ENCODE data around the gene NEURL1. TPM values are rescaled to one million over a fixed set of nuclear protein-coding genes. Genes with fewer than 3 reads are reported as not detected.

NEURL1 gene
- total RNA-seq, 1 experiment from 2014 or later = 1.7 TPM

GRCh38 chr10:103582331-103583123, 89.0 kb downstream of the NEURL1 start:
- Histone ChIP-seq H3K36me3 (ENCODE audit: low read depth, low read length) (no peaks in the 10 kb centered on the region), H3K4me2 (ENCODE audit: low read length) (no peak overlapping the region), H4K20me1 (ENCODE audit: low read length) (no peaks in the 10 kb centered on the region), H2AFZ (ENCODE audit: low read length) (no peak overlapping the region), H3K9me3 (ENCODE audit: low read length) (no peaks in the 10 kb centered on the region), H3K27me3 (ENCODE audit: low read length) (no peaks in the 10 kb centered on the region), H3K27ac (ENCODE audit: low read length) (no peak overlapping the region), H3K9ac (ENCODE audit: low read length) (no peak overlapping the region), H3K79me2 (ENCODE audit: low read length) (no peaks in the 10 kb centered on the region), H3F3A (ENCODE audit: low read length, unreplicated experiment) (no peaks in the 10 kb centered on the region), H3K4me1 (ENCODE audit: insufficient read depth, low read length) (no peaks in the 10 kb centered on the region), H3K9me2 (replicated peaks; ENCODE audit: low read length) (no peaks in the 10 kb centered on the region), H3K4me3 (ENCODE audit: low read length) (no peak overlapping the region)
- no TSS peak for BruUV-seq (replicated peaks)
- DNase-seq = no peak
- POLR2A ChIA-PET (ENCODE audit: unreplicated experiment) = no interaction called here
- intact Hi-C loops (cut with micrococcal nuclease) = no loop called here
- TF ChIP-seq EZH2phosphoT487 (IDR thresholded peaks at IDR 0.05; ENCODE audit: borderline replicate concordance, low read length) (no peak), EZH2 (IDR thresholded peaks at IDR 0.05; ENCODE audit: low read length, unreplicated experiment) (no peak), CTCF (conservative IDR thresholded peaks at IDR 0.05; ENCODE audit: low read depth, low read length) (no peak)
- CTCF ChIA-PET = no interaction called here
- ATAC-seq = no peak

GRCh38 chr10:103583871-103584215, 90.3 kb downstream of the NEURL1 start:
- Histone ChIP-seq H3K4me3 (ENCODE audit: low read length) (no peak overlapping the region), H3K4me1 (ENCODE audit: insufficient read depth, low read length) (no peaks in the 10 kb centered on the region), H3F3A (ENCODE audit: low read length, unreplicated experiment) (no peaks in the 10 kb centered on the region), H3K27ac (ENCODE audit: low read length) (no peak overlapping the region), H3K36me3 (ENCODE audit: low read depth, low read length) (no peaks in the 10 kb centered on the region), H3K27me3 (ENCODE audit: low read length) (no peaks in the 10 kb centered on the region), H2AFZ (ENCODE audit: low read length) (no peak overlapping the region), H3K9me2 (replicated peaks; ENCODE audit: low read length) (no peaks in the 10 kb centered on the region), H4K20me1 (ENCODE audit: low read length) (no peaks in the 10 kb centered on the region), H3K79me2 (ENCODE audit: low read length) (no peaks in the 10 kb centered on the region), H3K9ac (ENCODE audit: low read length) (no peak overlapping the region), H3K9me3 (ENCODE audit: low read length) (no peaks in the 10 kb centered on the region), H3K4me2 (ENCODE audit: low read length) (no peak overlapping the region)
- DNase-seq (no peak), ATAC-seq (no peak)
- TF ChIP-seq EZH2 (IDR thresholded peaks at IDR 0.05; ENCODE audit: low read length, unreplicated experiment) (no peak), CTCF (conservative IDR thresholded peaks at IDR 0.05; ENCODE audit: low read depth, low read length) (no peak), EZH2phosphoT487 (IDR thresholded peaks at IDR 0.05; ENCODE audit: borderline replicate concordance, low read length) (no peak)
- intact Hi-C loops (cut with micrococcal nuclease) = no loop called here
- POLR2A ChIA-PET (ENCODE audit: unreplicated experiment) = no interaction called here
- CTCF ChIA-PET = no interaction called here
- BruUV-seq (replicated peaks) = no TSS peak

GRCh38 chr10:103584216-103585010, 90.9 kb downstream of the NEURL1 start:
- TF ChIP-seq EZH2phosphoT487 (IDR thresholded peaks at IDR 0.05; ENCODE audit: borderline replicate concordance, low read length) (no peak), EZH2 (IDR thresholded peaks at IDR 0.05; ENCODE audit: low read length, unreplicated experiment) (no peak), CTCF (conservative IDR thresholded peaks at IDR 0.05; ENCODE audit: low read depth, low read length) (no peak)
- no peaks in the 10 kb centered on the region for H3K9me3 ChIP-seq (ENCODE audit: low read length)
- H3K27me3 ChIP-seq (ENCODE audit: low read length) = no peaks in the 10 kb centered on the region
- H3K4me1 ChIP-seq (ENCODE audit: insufficient read depth, low read length) = no peaks in the 10 kb centered on the region
- ChIA-PET CTCF (no interaction called here), POLR2A (ENCODE audit: unreplicated experiment) (no interaction called here)
- no peaks in the 10 kb centered on the region for H3F3A ChIP-seq (ENCODE audit: low read length, unreplicated experiment)
- no peak overlapping the region for H3K9ac ChIP-seq (ENCODE audit: low read length)
- no TSS peak for BruUV-seq (replicated peaks)
- intact Hi-C loops (cut with micrococcal nuclease) = no loop called here
- H3K36me3 ChIP-seq (ENCODE audit: low read depth, low read length) = no peaks in the 10 kb centered on the region
- no peak overlapping the region for H2AFZ ChIP-seq (ENCODE audit: low read length)
- H3K27ac ChIP-seq (ENCODE audit: low read length) = no peak overlapping the region
- H3K4me2 ChIP-seq (ENCODE audit: low read length) = no peak overlapping the region
- H4K20me1 ChIP-seq (ENCODE audit: low read length) = no peaks in the 10 kb centered on the region
- H3K79me2 ChIP-seq (ENCODE audit: low read length) = no peaks in the 10 kb centered on the region
- no peak overlapping the region for H3K4me3 ChIP-seq (ENCODE audit: low read length)
- ATAC-seq (no peak), DNase-seq (no peak)
- no peaks in the 10 kb centered on the region for H3K9me2 ChIP-seq (replicated peaks; ENCODE audit: low read length)

Measured in PC-3 (cell line).